ENCODE data around the gene TFEB. TPM values are rescaled to one million over a fixed set of nuclear protein-coding genes. Genes with fewer than 3 reads are reported as not detected.

Gene TFEB
- total and polyA plus RNA-seq, 2 donors (not counting 1 experiment from before 2014, with no cell fraction given), result 1.9 to 7.6 TPM

- Histone ChIP-seq H3K9me3 (ENCODE audit: control insufficient read depth, insufficient read depth, low read depth, low read length) (no peaks in the 10 kb centered on the region), H3K79me2 (ENCODE audit: control insufficient read depth, insufficient read depth, low read length) (no peaks in the 10 kb centered on the region), H4K20me1 (ENCODE audit: control insufficient read depth, extremely low read depth, insufficient read depth, low read length) (no peaks in the 10 kb centered on the region), H3K27ac (ENCODE audit: insufficient read depth, low read length) (no peak overlapping the region), H3K4me3 (replicated peaks in 1 of 4; ENCODE audit: control extremely low read depth in 1 of 4, insufficient read depth in 1 of 4, low read depth in 3 of 4, low read length in 4 of 4) (no peak overlapping the region), H3K4me1 (ENCODE audit: control insufficient read depth, extremely low read depth, insufficient read depth, low read length) (peaks cover 2% of the 10 kb centered on the region), H3K4me2 (ENCODE audit: extremely low read depth, insufficient read depth, low read length) (no peak overlapping the region), H2AFZ (ENCODE audit: low read length) (no peak overlapping the region), H3K27me3 (ENCODE audit: control insufficient read depth, insufficient read depth, low read length) (no peaks in the 10 kb centered on the region), H3K36me3 (ENCODE audit: control insufficient read depth, insufficient read depth, low read length) (no peaks in the 10 kb centered on the region), H3K9ac (ENCODE audit: insufficient read depth, low read length) (no peak overlapping the region)
- no peak for DNase-seq (ENCODE audit: low read depth in 2 of 2)
- TF ChIP-seq CTCF (conservative IDR thresholded peaks at IDR 0.05 in 1 of 2, IDR thresholded peaks at IDR 0.05 in 1 of 2; ENCODE audit: low read depth in 1 of 2, low read length in 2 of 2), result no peak
- TF ChIP-seq EZH2 (IDR thresholded peaks at IDR 0.05; ENCODE audit: low read length, missing control alignments), result no peak
Measured at GRCh38 chr6:41716516-41717391, 18.7 kb downstream of the TFEB start.

GRCh38 chr6:41715795-41716515 is 19.5 kb downstream of the TFEB start:
- H4K20me1 ChIP-seq (ENCODE audit: control insufficient read depth, extremely low read depth, insufficient read depth, low read length), result no peaks in the 10 kb centered on the region
- no peak overlapping the region for H2AFZ ChIP-seq (ENCODE audit: low read length)
- TF ChIP-seq EZH2 (IDR thresholded peaks at IDR 0.05; ENCODE audit: low read length, missing control alignments) (no peak), CTCF (conservative IDR thresholded peaks at IDR 0.05 in 1 of 2, IDR thresholded peaks at IDR 0.05 in 1 of 2; ENCODE audit: low read depth in 1 of 2, low read length in 2 of 2) (no peak)
- no peak for DNase-seq (ENCODE audit: low read depth in 2 of 2)
- H3K4me3 ChIP-seq (replicated peaks in 1 of 4; ENCODE audit: control extremely low read depth in 1 of 4, insufficient read depth in 1 of 4, low read depth in 3 of 4, low read length in 4 of 4), result no peak overlapping the region
- H3K27ac ChIP-seq (ENCODE audit: insufficient read depth, low read length), result no peak overlapping the region
- H3K9ac ChIP-seq (ENCODE audit: insufficient read depth, low read length), result no peak overlapping the region
- peaks cover 2% of the 10 kb centered on the region for H3K4me1 ChIP-seq (ENCODE audit: control insufficient read depth, extremely low read depth, insufficient read depth, low read length)
- no peaks in the 10 kb centered on the region for H3K79me2 ChIP-seq (ENCODE audit: control insufficient read depth, insufficient read depth, low read length)
- no peaks in the 10 kb centered on the region for H3K9me3 ChIP-seq (ENCODE audit: control insufficient read depth, insufficient read depth, low read depth, low read length)
- H3K4me2 ChIP-seq (ENCODE audit: extremely low read depth, insufficient read depth, low read length), result no peak overlapping the region
- H3K36me3 ChIP-seq (ENCODE audit: control insufficient read depth, insufficient read depth, low read length), result no peaks in the 10 kb centered on the region
- no peaks in the 10 kb centered on the region for H3K27me3 ChIP-seq (ENCODE audit: control insufficient read depth, insufficient read depth, low read length)

GRCh38 chr6:41714556-41715273 is 20.7 kb downstream of the TFEB start:
- Histone ChIP-seq H3K4me2 (ENCODE audit: extremely low read depth, insufficient read depth, low read length) (no peak overlapping the region), H2AFZ (ENCODE audit: low read length) (no peak overlapping the region), H3K4me3 (replicated peaks in 1 of 4; ENCODE audit: control extremely low read depth in 1 of 4, insufficient read depth in 1 of 4, low read depth in 3 of 4, low read length in 4 of 4) (no peak overlapping the region), H3K9ac (ENCODE audit: insufficient read depth, low read length) (no peak overlapping the region), H3K27me3 (ENCODE audit: control insufficient read depth, insufficient read depth, low read length) (no peaks in the 10 kb centered on the region), H3K36me3 (ENCODE audit: control insufficient read depth, insufficient read depth, low read length) (no peaks in the 10 kb centered on the region), H3K27ac (ENCODE audit: insufficient read depth, low read length) (no peak overlapping the region), H3K9me3 (ENCODE audit: control insufficient read depth, insufficient read depth, low read depth, low read length) (no peaks in the 10 kb centered on the region), H3K79me2 (ENCODE audit: control insufficient read depth, insufficient read depth, low read length) (no peaks in the 10 kb centered on the region), H4K20me1 (ENCODE audit: control insufficient read depth, extremely low read depth, insufficient read depth, low read length) (no peaks in the 10 kb centered on the region), H3K4me1 (ENCODE audit: control insufficient read depth, extremely low read depth, insufficient read depth, low read length) (peaks cover 2% of the 10 kb centered on the region)
- TF ChIP-seq CTCF (conservative IDR thresholded peaks at IDR 0.05 in 1 of 2, IDR thresholded peaks at IDR 0.05 in 1 of 2; ENCODE audit: low read depth in 1 of 2, low read length in 2 of 2) (no peak), EZH2 (IDR thresholded peaks at IDR 0.05; ENCODE audit: low read length, missing control alignments) (no peak)
- DNase-seq (ENCODE audit: low read depth in 2 of 2), result no peak
